Loucy (cell line): ENCODE measurements around the gene P2RX1.

Source experiments
- EZH2phosphoT487 ChIP-seq: fragments of 200-600 bp; IDR thresholded peaks from 2 replicates; pipeline ENCODE4 v1.6.1; 2018; ENCODE audit warnings: antibody characterized with exemption, mild to moderate bottlenecking, moderate library complexity, borderline replicate concordance
- TF ChIP-seq, protein P1 (sequence below): fragments of 200-600 bp; sonication (generic); conservative IDR thresholded peaks from 2 replicates; pipeline ENCODE4 v1.5.1; 2014; ENCODE audit warnings: mild to moderate bottlenecking, antibody characterized with exemption, low read length

DNA sequence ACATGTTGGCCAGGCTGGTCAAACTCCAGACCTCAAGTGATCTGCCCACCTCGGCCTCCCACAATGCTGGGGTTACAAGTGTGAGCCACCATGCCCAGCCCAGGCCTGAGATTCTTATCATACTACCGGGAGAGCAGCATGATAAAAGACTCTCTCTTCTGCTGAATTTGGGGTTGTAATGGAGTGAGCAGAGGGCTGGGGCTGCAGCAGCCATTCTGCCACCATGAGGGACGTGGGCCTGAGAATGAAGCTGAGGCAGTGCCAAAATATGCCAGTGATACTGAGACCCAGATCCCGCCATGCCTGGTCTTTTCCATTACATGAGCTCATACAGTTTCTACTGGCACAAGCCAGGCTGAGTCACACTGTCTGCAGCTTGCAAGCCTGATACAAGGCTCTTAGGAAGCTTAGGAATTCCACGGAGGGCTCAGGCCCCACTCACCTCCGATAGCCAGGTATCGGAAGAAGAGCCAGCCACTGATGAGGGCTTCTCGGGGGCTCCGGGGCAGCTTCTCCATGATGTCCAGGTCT, 19.6 kb upstream of the P2RX1 start:
- TF ChIP-seq, protein P1, sequence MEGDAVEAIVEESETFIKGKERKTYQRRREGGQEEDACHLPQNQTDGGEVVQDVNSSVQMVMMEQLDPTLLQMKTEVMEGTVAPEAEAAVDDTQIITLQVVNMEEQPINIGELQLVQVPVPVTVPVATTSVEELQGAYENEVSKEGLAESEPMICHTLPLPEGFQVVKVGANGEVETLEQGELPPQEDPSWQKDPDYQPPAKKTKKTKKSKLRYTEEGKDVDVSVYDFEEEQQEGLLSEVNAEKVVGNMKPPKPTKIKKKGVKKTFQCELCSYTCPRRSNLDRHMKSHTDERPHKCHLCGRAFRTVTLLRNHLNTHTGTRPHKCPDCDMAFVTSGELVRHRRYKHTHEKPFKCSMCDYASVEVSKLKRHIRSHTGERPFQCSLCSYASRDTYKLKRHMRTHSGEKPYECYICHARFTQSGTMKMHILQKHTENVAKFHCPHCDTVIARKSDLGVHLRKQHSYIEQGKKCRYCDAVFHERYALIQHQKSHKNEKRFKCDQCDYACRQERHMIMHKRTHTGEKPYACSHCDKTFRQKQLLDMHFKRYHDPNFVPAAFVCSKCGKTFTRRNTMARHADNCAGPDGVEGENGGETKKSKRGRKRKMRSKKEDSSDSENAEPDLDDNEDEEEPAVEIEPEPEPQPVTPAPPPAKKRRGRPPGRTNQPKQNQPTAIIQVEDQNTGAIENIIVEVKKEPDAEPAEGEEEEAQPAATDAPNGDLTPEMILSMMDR, result no peak
- no peak for TF ChIP-seq EZH2phosphoT487
